NCI-H748 (cell line): ENCODE measurements around the gene SCEL.
"Not testable (repeated sequence)": the region's sequence is repeated elsewhere in the genome, so short reads cannot be mapped to it uniquely, and the experiment has no call there.

Experiments
- DNase-seq: peaks from one replicate; lab custom pipeline; 2025; ENCODE audit not compliant: unreplicated experiment; lab: John Stamatoyannopoulos, UW

SCEL gene, protein sequence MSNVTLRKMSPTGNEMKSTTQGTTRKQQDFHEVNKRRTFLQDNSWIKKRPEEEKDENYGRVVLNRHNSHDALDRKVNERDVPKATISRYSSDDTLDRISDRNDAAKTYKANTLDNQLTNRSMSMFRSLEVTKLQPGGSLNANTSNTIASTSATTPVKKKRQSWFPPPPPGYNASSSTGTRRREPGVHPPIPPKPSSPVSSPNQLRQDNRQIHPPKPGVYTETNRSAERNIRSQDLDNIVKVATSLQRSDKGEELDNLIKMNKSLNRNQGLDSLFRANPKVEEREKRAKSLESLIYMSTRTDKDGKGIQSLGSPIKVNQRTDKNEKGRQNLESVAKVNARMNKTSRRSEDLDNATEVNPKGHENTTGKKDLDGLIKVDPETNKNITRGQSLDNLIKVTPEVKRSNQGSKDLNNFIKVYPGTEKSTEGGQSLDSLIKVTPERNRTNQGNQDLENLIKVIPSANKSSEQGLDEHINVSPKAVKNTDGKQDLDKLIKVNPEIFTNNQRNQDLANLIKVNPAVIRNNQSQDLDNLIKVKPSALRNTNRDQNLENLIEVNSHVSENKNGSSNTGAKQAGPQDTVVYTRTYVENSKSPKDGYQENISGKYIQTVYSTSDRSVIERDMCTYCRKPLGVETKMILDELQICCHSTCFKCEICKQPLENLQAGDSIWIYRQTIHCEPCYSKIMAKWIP

GRCh38 chr13:77535448-77535847 is at the start of gene SCEL:
Gene SCEL (plus strand): TSS chr13:77535706. CDS start chr13:77555876, 20,170 bp downstream.
- DNase-seq = no peak

- DNase-seq = no peak
These were observed 45.8 kb upstream of the SCEL start for GRCh38 chr13:77489566-77490337.

DNA sequence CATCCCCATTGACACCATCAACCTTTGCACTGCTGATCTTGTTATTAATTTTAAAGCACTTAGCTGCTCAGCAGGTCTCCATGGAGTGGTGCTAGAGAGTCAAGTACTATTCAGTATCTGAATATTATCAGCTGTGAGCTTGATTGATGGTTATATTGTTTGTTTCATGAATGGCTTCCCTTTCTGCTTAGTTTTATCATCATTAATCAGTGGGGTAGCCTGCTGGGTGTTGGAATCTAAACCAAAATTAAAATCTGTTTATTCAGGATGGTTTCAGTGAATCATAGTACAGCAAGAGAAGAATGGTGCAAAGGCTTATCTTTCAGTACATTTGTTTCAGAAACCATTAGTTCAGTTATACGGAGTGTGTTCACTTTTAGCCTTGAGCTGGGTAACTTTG is 42.5 kb upstream of the SCEL start:
- peak; percentile 90 for DNase-seq

GRCh38 chr13:77494226-77494625 is 41.3 kb upstream of the SCEL start:
- no peak for DNase-seq

GRCh38 chr13:77497350-77497749 is 38.2 kb upstream of the SCEL start:
- no peak for DNase-seq

GRCh38 chr13:77497835-77498234 is 37.7 kb upstream of the SCEL start:
- no peak for DNase-seq

GRCh38 chr13:77502104-77502720 is 33.3 kb upstream of the SCEL start:
- no peak for DNase-seq

DNA sequence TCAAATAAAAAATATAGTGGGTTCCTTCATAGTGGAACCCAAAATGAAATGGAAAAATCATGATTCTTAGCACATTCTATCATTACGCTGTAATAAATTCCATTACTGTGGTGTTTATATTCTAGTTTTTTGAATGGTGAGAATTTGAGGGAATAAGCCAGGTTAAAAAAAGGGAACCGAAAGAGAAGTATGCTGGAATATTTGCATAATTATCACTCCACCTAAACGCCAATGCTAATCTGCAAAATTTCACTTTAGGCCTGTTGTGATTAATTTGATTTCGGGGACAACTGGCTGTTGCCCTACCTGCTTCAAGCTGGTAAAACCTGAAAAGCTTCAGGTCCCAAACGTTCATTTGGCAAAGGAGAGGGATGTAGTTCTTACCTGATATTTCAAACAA is 32.1 kb upstream of the SCEL start:
- DNase-seq = no peak

- DNase-seq = peak; percentile 6
These were observed 28.6 kb upstream of the SCEL start for GRCh38 chr13:77506874-77507273.

GRCh38 chr13:77507931-77508776 is 27.4 kb upstream of the SCEL start:
- peak; percentile 59 for DNase-seq

- DNase-seq = no peak
These were observed 26.4 kb upstream of the SCEL start for GRCh38 chr13:77508959-77509620.

DNA sequence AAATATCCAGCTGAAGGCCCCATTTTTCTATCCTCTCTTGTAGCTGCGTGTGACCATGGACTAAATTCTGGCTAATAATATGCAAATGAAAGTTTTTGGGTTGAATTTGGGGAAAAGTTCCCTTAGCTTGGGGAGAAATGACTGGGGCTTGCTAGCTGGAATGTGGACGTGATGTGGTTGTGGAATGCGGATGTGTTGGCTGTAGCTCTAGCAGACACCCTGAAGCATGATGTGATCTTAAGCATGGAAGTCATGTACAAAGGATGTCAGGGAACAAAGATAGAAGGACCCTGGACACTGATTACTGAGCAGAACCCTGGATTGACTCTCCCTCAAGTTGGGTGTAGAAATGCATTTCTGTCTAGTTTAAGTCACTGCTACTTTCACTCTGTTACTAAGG is 25.4 kb upstream of the SCEL start:
- no peak for DNase-seq

- DNase-seq = peak; percentile 71
These were observed 24.0 kb upstream of the SCEL start for GRCh38 chr13:77511552-77511951.

DNA sequence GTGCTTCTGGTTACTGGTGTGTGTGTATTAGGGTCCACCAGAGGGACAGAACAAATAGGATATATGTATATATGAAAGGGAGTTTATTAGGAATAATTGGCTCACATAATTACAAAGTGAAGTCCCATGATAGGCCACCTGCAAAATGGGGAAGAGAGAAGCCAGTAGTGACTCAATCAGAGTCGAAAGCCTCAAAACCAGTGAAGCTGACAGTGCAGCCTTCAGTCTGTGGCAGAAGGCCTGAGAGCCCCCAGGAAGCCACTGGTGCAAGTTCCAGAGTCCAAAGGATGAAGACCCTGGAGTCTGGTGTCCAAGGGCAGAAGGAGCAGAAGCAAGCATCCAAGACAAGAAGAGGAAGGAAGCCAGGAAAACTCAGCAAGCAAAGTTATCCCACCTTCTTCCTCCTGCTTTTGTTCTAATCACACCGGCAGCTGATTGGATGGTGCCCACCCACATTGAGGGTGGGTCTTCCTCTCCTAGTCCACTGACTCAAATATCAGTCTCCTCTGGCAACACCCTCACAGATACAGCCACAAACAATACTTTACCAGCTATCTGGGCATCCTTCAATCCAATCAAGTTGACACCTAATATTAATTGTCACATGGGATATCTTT is 21.7 kb upstream of the SCEL start:
- DNase-seq = no peak

DNA sequence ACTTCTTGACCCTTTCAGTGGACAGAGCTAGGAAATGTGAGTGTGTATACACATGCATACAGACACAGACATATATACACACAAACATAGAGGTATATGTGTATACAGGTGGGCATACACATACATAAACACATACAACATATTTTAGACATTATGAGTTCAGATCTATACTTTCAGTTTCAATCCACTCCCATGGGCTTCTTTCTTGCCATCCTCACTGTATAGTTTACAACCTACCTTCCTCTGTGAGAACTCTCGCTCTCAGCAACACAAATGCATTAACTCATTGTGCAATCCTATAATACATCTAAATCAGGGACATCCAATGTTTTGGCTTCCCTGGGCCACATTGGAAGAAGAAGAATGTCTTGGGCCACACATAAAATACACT is 21.2 kb upstream of the SCEL start:
- DNase-seq = no peak

DNA sequence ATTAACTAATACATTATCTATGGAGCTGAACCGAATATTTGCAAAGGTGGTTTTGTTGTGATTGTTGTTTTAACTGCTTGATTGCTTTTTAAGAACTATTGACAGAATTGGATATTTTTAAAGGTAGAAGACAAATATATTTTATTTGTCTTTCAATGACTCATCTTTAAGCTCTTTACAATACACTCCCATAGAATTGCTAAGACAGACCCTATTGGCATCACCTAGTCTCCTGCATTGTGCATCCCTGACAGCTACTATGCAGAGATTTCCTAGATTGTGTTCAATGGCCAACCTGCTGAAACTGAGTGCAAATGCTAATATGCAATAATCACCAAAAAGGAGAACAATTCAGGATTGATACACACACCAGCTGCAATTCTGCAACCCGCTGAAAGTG is 19.7 kb upstream of the SCEL start:
- no peak for DNase-seq

- DNase-seq = no peak
These were observed 19.1 kb upstream of the SCEL start for GRCh38 chr13:77516342-77516789.

GRCh38 chr13:77518266-77518665 is 17.2 kb upstream of the SCEL start:
- no peak for DNase-seq

DNA sequence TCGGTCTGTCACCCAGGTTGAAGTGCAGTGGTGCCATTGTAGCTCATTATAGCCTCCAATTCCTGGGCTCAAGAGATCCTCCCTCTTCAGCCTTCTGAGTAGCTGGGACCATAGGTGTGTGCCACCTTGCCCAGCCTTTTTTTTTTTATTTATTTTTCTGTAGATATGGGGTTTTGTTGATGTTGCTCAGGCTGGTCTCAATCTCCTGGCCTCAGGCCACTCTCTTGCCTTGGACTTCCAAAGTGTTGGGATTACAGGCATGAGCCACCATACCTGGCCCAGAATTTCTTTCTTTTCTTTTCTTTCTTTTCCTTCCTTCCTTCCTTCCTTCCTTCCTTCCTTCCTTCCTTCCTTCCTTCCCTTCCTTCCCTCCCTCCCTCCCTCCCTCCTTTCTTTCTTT is 16.1 kb upstream of the SCEL start:
- not testable (repeated sequence) for DNase-seq
